SK-MEL-5 (cell line): Measurements from ENCODE around the gene TGM1. TPM values are rescaled to one million over a fixed set of nuclear protein-coding genes. Genes with fewer than 3 reads are reported as not detected.
"Not testable (repeated sequence)": the region's sequence is repeated elsewhere in the genome, so short reads cannot be mapped to it uniquely, and the experiment has no call there.

Source experiments
- DNase-seq: peaks from one replicate; pipeline ENCODE4 v3.0.0-alpha.2; 2016; ENCODE audit warnings: low read depth, low spot score
- in situ Hi-C: cut with HindIII; loops from 2 replicates; pipeline ENCODE4 v1.10.0; 2016; ENCODE audit warnings: low sequenced_read_pairs, high pct_unique_total_duplicates, low pct_unique_long_range_greater_than_20kb
- total RNA-seq: library from RNA; depleted of rRNA; stranded (reverse); fragments of >200 nt; shearing (Covaris generic); gene quantifications from 2 replicates; pipeline ENCODE4 v1.2.3, GENCODE V29; 2014

The TGM1 gene
- total RNA-seq, 1 experiment from 2014 or later, result 0.08 TPM

DNA sequence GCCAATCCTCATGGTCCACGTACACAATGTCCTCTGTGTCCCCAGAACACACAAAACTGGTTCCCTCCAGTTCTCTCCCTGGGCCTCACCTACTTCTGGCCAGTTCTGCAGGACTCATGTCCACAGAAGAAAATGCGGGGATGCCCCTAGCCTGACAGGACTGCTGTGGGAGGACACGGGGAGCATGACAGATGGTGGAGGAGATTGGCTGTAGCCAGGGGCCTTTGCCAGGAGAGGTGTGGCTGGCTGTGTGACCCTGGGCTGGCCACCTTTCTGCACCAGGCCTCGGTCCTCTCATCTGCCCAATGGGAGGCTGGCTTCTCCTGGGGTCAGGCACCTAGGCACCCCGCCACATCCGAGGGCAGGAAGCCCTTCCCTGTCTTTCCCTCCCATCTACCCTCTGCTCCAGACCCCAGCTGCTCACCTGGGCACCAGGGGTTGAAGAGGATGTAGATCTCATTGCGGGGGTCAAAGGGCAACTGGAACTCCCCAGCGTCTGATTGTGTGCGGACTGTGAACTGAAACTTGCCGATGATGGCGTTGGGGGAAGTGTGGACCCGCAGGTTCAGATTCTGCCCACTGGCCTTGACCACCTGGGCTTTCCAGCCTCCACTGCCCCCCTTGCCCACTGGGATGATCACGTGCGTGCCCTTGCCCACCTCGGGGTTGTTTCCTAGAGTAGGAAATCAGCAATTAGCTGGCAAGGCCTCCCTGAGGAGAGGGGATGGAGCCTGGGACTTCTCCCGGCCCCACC is 2.8 kb downstream of the TGM1 start:
- in situ Hi-C loops, result no loop called here
- no peak for DNase-seq

DNA sequence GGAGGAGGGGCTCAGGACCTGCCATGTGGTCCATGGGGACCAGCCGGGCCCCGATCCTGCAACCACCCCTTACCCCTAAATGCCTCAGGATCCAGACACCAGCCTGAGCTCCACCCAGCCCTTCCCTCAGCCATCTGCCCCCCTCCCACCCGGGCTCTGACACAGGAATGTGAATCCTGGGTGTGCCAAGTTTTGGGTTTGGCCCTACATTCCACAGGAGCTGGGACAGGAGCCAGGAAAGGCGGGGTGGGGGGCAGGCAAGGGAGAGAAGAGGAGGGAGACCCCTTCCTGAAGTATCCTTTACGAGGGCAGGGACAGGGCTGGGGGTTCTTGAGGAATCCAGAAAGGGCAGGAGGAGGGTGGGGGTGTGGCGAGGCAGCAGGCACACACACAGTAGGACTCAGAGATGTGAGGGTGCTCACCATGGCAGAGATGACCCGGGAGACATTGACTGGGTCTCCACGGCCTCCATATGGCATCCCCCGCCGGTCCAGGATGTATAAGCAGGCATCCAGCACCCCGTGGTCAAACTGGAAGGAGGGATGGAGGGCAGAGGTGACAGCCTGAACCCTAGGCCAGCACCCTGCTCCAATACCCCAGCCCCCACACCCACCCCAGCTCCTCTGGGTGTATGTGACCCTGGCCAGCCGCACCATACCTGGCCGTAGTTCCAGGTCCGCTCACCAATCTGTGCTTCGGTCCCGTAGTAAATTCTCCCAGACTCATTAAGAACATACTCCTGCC is 3.5 kb downstream of the TGM1 start:
- in situ Hi-C loops, result no loop called here
- DNase-seq, result no peak

DNA sequence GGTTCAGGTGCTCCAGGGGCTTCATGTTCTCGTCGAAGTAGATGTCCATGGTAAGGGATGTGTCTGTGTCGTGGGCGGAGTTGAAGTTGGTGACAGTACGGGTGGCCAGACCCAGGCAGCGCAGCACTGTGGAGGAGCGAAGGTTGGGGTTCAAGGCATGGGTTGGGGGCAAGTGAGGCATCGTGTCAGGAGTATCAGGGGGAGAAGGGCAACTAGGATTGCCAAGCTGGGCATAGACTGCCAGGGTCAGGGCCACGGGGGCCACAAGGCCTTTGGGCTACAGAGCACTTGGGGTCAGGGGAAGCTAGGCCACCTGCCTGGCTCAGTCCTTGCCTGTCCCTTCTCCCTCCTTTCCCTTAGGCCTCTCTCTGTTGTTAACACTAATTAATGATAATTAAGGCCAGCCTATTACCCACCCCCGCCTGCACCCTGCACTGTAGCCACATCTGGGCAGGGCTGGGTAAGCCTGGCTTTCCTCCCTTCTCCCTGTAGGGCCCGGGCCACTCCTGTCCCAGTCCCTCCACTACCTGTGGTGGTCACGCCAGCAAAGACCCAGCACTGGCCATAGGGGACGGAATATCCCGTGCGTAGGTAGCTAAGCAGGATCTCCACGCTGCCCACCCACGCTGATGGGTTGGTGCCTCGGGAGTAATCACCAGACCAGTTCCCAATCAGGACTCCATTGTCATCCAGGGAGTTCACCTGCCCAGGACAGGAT is 4.3 kb downstream of the TGM1 start:
- no peak for DNase-seq
- in situ Hi-C loops, result no loop called here

DNA sequence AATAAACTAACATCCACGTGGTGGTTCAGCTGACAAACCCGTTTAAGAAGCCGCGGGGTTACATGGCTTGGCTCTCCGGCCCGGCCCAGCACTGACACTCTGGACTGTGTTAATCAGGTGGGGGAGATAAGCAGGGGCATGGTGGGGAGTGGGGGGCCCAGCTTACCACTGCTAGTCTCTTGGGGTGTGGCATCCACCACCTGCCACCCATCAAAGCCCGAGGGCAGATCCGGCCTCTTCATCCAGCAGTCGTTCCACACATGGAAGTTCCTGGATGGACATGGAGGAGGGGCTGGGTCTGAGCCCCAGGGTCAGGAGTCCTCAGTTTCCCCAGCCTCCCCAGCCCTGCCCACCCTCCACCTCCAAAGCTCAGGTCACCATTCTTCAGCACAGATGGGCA is 4.9 kb downstream of the TGM1 start:
- in situ Hi-C loops, result no loop called here
- no peak for DNase-seq

DNA sequence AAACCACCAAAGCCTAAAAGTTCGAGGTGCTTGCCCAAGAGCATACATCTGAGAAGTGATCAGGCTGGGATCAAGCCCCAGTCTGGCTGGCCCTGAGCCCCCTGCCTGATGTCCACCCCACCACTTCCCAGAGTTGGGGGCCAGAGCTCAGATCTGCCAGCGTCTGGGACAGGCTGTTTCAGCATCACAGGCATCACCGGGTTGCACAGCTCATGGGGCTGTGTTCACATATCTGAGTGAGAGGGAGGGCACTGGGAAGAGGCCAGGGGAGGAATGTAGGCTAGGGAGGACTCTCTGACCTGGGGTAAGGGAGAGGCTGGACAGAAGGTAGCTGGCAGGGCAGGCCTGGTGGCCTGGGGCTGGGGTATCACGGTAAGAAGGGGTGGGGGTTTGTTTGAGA is 6.0 kb downstream of the TGM1 start:
- no peak for DNase-seq
- in situ Hi-C loops, result no loop called here

DNA sequence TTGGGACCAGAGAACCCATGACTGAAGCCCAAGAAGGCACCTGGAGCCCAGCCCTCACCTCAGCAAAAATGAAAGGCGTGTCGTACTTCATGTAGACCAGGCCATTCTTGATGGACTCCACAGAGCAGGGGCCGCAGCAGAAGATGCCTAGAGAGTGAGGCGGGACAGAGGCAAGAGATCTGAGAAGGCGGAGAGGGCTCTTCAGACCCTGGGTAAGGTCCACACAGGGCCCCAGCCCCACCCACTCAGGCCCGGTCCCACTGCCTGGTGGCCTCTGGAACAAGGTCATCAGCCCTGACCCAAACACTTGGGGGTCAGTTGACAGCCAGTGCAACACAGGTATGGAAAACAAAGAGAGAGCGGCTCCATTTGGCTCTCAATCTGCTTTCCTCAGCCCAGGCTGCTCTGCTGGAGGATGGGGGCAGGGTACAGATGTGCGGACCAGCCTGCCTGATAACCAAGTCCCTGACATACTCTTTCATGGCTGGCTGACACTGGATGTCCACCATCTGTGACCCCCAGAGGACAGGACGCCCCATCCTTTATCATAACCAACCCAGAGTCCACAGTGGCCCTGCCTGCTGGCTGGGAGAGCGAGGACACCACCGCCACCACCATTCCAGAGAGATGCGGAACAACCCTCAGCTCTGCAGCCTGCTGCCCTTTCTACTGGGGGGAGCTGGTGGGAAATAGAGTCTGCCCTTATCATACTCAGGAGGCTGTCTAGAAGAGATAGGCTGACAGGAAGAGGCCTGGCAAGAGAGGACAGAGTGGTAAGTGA is 6.9 kb downstream of the TGM1 start:
- in situ Hi-C loops, result no loop called here
- no peak for DNase-seq

DNA sequence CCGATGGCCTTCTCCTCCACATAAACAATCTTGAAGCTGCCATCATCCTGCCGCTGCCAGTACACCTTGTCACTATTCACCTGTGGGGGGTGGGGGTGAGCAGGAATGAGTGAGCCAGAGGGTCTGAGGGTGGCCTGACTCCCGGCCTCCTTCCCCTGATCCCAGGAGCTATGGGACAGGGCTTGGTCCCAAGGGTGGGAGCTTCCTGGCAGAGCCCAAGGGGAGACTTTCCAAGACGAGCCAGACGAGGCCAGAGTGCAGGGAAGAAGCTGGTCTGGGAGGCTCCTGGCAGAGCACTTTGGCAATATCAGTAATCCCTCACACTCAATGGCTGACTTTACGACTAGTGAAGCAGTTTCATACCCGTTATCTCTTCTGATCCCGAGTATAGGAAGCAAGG is 7.5 kb downstream of the TGM1 start:
- in situ Hi-C loops, result no loop called here
- DNase-seq, result no peak

DNA sequence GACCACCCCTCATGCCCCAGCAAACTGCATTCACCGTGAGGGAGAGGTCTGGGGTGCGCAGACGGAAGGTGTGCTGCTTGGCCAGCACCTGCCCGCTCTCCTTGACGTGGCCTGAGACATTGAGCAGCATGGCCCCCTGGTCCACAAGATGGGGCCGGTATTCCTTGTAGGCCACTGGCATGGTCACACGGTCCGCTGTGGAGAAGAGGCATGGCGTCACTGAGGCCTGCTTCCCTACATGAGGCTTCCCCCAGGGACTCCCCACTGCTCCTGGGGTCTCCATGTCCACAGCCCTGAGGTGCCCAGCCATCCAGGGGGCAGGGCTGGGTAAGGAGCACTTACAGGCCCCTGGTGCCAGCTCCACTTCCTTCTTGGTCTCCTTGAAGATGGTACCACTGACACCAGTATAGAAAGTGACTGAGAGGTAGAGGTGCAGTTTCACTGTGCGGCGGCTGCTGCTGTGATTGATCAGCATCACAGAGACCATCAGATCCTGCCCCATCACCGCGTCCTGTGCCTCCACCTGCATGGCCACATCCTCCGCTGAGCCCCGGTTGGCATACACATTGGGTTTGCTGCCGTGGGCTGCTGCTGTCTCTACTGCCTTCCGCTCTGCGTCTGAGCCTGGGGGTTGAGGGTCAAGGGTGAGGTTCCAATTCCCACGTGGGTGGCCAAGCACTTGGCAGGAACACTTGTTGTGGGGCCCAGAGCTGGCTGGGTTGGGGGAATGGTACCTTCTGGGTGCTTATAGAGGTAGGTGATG is 8.2 kb downstream of the TGM1 start:
- no peak for DNase-seq
- in situ Hi-C loops, result no loop called here

DNA sequence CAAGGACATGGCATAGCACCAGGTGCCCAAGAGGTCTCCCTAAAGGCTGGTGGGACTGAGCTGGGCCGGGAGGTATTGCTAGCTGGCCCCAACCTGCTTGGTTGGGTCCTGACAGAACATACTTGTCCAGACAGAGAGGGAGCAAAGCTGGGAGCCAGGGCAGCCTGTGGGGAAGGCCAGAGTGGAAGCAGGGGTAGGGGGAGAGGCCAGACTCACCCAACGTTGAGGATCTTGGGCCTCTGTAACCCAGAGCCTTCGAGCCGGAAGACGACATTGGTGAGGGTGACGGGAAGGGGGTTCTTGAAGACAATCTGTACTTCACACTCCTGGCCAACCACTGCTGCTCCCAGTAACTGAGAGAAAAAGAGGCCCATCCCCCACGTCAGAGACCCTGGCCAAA is 9.0 kb downstream of the TGM1 start:
- DNase-seq, result no peak
- in situ Hi-C loops, result no loop called here

DNA sequence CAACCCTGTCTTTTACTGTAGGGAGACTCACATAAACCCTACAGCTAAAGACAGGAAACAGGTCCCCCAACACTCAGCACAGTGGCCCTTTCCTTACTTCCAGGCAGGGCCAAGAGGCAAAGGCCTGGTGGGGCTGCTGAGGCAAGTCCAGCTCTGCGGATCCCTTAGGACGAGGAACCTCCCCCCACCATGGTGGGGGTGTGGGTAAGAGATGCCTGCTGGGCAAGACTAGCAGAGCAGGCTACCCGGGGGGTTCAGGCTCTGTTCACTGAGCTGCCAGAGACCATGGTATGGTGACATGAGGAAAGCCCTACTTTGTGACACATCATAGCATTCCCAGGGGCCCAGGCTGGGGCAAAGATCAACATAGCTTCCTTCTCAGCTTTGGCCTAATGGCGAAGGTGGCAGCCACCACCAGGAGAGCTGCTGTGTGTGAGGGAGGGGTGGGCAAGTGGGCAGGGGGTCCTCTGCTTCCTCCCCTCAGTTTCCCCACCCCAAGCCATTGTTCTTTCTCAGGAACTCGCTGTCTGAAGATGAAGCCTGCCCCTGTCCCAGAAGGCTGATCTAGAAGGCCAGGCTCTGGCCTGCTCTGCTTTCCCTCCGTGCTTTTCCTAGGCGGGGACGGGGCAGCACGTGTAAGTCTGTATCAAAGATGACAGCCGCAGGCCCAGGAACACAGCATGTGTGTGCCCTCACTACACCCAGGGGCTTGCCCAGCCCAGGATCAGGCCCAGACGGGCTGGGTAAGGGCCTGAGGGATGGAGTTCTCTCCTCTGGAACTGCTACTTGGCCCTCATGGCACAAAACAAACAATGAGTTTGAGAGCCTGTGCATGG is 10.5 kb downstream of the TGM1 start:
- no peak for DNase-seq

DNA sequence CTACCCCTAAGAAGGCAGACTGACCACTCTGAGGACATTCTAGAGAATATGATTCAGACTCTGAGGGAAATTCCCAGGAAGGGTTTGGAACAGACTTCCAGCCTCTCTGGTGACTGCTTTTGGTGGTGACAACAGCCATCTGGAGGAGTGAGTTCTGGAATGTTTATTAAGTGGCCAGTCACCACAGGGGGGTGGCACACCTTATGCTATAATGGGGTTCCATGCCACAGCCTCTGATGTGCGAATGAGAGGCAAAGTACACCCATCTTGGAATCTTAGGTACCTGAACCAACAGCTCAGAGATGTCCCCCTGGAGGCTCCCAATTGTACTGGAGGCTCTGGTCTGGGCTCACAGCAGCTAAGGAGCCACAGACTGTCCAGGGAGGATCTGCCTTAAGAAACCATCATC is 11.1 kb downstream of the TGM1 start:
- in situ Hi-C loops, result no loop called here
- DNase-seq, result no peak

More for the DNA sequence above, 10.5 kb downstream of the TGM1 start:
- in situ Hi-C loops, result no loop called here

DNA sequence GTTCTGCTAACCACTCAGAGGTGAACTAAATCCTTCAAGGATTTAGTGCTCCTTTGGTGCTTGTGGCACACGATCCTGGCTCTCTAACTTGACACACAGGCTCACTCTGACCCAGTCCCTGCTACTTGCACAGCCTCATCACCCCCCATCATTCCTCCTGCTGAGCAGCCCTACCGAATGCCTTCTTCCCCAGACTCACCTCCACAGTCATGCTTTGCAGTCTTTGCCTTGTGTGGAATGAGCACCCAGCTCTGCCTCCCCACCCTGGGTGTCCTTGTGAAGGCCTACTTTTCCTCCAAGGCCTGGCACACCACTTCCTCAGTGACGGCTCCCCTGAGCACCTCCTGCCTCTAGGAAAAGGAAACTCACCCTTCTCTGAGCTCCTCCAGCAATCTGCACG is 12.6 kb downstream of the TGM1 start:
- no peak for DNase-seq
- in situ Hi-C loops, result no loop called here

DNA sequence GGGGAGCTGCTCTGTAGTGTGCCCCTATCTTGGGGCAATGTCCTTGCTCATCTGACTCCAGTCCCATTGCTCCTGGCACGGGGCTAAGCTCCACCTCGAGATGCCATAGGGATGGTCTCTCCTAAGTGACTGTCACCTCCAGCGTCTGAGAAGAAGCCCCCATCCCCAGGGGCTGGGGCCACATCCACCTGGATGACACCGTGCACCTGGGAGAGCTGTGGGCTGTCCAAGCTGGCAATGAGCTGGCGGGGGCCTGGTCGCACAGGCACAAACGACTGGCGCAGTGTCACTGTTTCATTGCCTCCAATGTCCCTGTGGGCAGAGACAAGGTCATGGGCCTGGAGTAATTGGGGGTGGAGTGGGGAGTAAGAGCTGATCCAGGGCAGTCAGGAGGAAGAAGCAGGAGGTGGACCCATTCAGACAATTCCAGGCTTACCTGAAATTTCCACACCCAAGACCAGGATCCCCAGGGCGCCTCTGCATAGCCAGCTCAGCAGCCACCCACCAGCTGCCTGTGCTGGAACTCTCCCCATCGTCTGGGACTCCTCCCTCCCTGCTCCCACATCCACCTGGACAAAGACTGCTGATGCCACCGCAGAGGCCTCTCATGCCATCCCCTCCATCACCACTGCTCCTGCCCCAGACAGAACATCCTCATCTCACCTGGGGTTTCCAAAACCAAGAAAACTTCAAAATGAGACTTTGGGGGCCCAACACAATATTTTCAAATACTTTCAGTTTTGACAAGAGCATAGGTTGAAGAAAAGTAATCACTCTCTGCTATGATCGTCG is 13.6 kb downstream of the TGM1 start:
- in situ Hi-C loops, result no loop called here
- DNase-seq, result no peak

DNA sequence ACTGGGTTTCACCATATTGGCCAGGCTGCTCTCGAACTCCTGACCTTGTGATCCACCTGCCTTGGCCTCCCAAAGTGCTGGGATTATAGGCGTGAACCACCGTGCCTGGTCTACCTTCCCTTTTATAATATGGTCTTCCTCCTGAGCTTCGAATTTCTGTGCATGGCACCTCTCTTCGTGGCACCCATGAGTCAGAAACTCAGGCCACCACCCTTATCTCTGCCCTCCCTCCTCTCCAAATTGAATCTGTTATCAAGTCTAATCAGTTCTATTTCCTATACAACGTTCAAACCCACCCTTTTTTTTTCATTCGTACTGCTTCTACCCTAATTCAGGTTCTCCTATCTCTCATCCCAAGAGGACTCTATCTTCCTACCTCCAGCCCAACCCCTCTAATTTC is 15.6 kb downstream of the TGM1 start:
- no peak for DNase-seq
- in situ Hi-C loops, result no loop called here

DNA sequence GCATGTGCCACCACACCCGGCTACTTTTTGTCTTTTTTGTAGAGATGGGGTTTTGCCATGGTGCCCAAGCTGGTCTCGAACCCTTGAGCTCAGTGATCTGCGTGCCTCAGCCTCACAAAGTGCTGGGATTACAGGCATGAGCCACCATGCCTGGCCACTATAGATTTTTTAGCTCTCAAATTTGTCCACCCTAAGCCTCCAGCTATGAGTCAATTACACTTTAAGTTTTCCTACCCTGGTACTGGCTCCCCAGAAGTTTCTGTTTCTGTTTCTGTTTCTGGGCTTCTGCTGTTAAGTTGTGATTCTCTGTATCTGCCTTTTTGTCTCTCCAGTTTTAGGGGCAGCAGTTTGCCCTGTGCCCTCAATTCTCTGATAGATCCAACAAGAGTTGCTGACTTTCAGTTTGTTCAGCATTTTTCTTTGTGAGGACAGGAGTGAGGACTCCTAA is 16.2 kb downstream of the TGM1 start:
- no peak for DNase-seq
- in situ Hi-C loops, result no loop called here

DNA sequence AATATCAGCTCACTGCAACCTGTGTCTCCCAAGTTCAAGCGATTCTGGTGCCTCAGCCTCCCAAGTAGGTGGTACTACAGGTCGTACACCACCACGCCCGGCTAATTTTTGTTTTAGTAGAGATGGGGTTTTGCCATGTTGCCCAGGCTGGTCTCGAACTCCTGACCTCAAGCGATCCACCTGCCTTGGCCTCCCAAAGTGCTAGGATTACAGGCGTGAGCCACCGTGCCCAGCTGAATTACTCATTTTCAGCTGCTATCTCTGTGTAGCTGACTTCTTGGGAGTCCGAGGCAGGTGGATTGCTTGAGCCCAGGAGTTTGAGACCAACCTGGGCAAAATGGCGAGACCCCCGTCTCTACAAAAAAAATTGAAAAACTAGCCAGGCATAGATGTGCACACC is 17.6 kb downstream of the TGM1 start:
- in situ Hi-C loops, result not testable (repeated sequence)

More for the DNA sequence above, 17.6 kb downstream of the TGM1 start:
- not testable (repeated sequence) for DNase-seq
